H1 (cell line): Measurements from ENCODE around the gene C5orf22. TPM values are rescaled to one million over a fixed set of nuclear protein-coding genes. Genes with fewer than 3 reads are reported as not detected.

ENCODE experiments used
- CTCF ChIA-PET: fragments of 300-600 bp; sonication (Branson Sonifier 250); formaldehyde crosslinking; loops from one replicate; lab custom pipeline; 2021; ENCODE audit not compliant: partially characterized antibody; lab: Charles Lee
- POLR2A ChIA-PET: fragments of 300-600 bp; sonication (Branson Sonifier 250); formaldehyde crosslinking; loops from one replicate; lab custom pipeline; 2021; ENCODE audit warnings: inconsistent platforms; ENCODE audit not compliant: partially characterized antibody; lab: Charles Lee
- DNase-seq, 2 experiments: peaks; one replicate each; pipeline versions ENCODE4 v3.0.0 to v3.0.0-alpha.2; 2010 to 2022; ENCODE audit warnings: low spot score in 2 of 2, low read depth in 1 of 2, mixed read lengths in 1 of 2
- FAIRE-seq: peaks from 2 replicates; lab custom pipeline; 2011; peaks lifted over from hg19 to GRCh38; lab: Jason Lieb, UNC
- H2AFZ ChIP-seq: 2 replicates; pipeline ENCODE4 v1.8.1; 2012; ENCODE audit warnings: low read length, inconsistent platforms
- H2AK5ac ChIP-seq: 2 replicates; pipeline ENCODE4 v1.6.1; 2013; ENCODE audit warnings: low read depth, low read length
- H2BK120ac ChIP-seq: replicated peaks from 2 replicates; pipeline ENCODE3; 2013; ENCODE audit warnings: low read depth, low read length, inconsistent platforms
- H2BK12ac ChIP-seq: 2 replicates; pipeline ENCODE4 v1.6.1; 2013; ENCODE audit warnings: low read depth, low read length
- H2BK15ac ChIP-seq: 2 replicates; pipeline ENCODE4 v1.6.1; 2013; ENCODE audit warnings: low read length
- H2BK20ac ChIP-seq: 2 replicates; pipeline ENCODE4 v1.6.1; 2013; ENCODE audit warnings: low read length
- H2BK5ac ChIP-seq: 2 replicates; pipeline ENCODE4 v1.6.1; 2013; ENCODE audit warnings: low read depth, low read length
- H3K14ac ChIP-seq: 2 replicates; pipeline ENCODE4 v1.6.1; 2013; ENCODE audit warnings: inconsistent platforms; ENCODE audit not compliant: insufficient read length
- H3K18ac ChIP-seq: 2 replicates; pipeline ENCODE4 v1.6.1; 2013; ENCODE audit warnings: low read length; ENCODE audit errors: extremely low read depth
- H3K23ac ChIP-seq: 2 replicates; pipeline ENCODE4 v1.6.1; 2013; ENCODE audit warnings: inconsistent platforms; ENCODE audit not compliant: insufficient read length
- H3K23me2 ChIP-seq: 2 replicates; pipeline ENCODE4 v1.6.1; 2013; ENCODE audit warnings: low read depth, low read length
- H3K27ac ChIP-seq: 2 replicates; pipeline ENCODE4 v1.6.1; 2011; ENCODE audit warnings: low read depth, low read length, inconsistent platforms
- H3K27me3 ChIP-seq, 4 experiments: replicated peaks in 1 of 4; 1 replicate in 1 of 4; 2 replicates in 3 of 4; pipeline versions ENCODE4 v1.6.1 to v1.8.1; 2011 to 2013; ENCODE audit warnings: low read length in 3 of 4, mild to moderate bottlenecking in 3 of 4, inconsistent platforms in 2 of 4, mixed read lengths in 2 of 4, moderate library complexity in 1 of 4; ENCODE audit not compliant: control insufficient read depth in 3 of 4, insufficient read depth in 3 of 4; ENCODE audit errors: extremely low read depth in 1 of 4
- H3K36me3 ChIP-seq, 4 experiments: 2 replicates each; pipeline versions ENCODE4 v1.6.1 to v1.8.1; 2011 to 2013; ENCODE audit warnings: mild to moderate bottlenecking in 4 of 4, low read length in 3 of 4, moderate library complexity in 2 of 4, control low read depth in 1 of 4, inconsistent platforms in 1 of 4; ENCODE audit not compliant: insufficient read depth in 4 of 4, control insufficient read depth in 2 of 4
- H3K4ac ChIP-seq: replicated peaks from 2 replicates; pipeline ENCODE3; 2013; ENCODE audit warnings: low read length, low read depth, mixed read lengths, inconsistent platforms; ENCODE audit not compliant: insufficient read length
- H3K4me1 ChIP-seq, 4 experiments: replicated peaks in 1 of 4; 1 replicate in 1 of 4; 2 replicates in 3 of 4; pipeline versions ENCODE4 v1.6.1 to v1.8.1; 2011 to 2013; ENCODE audit warnings: low read length in 3 of 4, inconsistent platforms in 2 of 4, mixed read lengths in 1 of 4; ENCODE audit not compliant: insufficient read depth in 4 of 4, control insufficient read depth in 3 of 4
- H3K4me2 ChIP-seq, 2 experiments: 2 replicates each; pipeline versions ENCODE4 v1.6.1 to v1.8.1; 2011 to 2013; ENCODE audit warnings: low read depth in 2 of 2, low read length in 2 of 2, control low read depth in 1 of 2, inconsistent platforms in 1 of 2, mild to moderate bottlenecking in 1 of 2; ENCODE audit not compliant: insufficient read depth in 1 of 2
- H3K4me3 ChIP-seq, 4 experiments: fragments of 200-600, 300-600 bp in 1 of 4; sonication (generic), shearing (Covaris generic), sonication (Bioruptor Twin) in 1 of 4; 2 replicates each; pipeline versions ENCODE4 v1.5.1 to v1.8.1; 2011 to 2016; ENCODE audit warnings: low read length in 4 of 4, low read depth in 3 of 4, control low read depth in 2 of 4, inconsistent platforms in 2 of 4, mild to moderate bottlenecking in 2 of 4, mixed read lengths in 1 of 4, moderate library complexity in 1 of 4; ENCODE audit not compliant: insufficient read depth in 2 of 4; ENCODE audit errors: extremely low read depth in 1 of 4
- H3K56ac ChIP-seq: replicated peaks from 2 replicates; pipeline ENCODE3; 2013; ENCODE audit warnings: low read depth, mild to moderate bottlenecking, mixed read lengths, low read length, inconsistent platforms; ENCODE audit not compliant: insufficient read length
- H3K79me1 ChIP-seq: 2 replicates; pipeline ENCODE4 v1.6.1; 2013; ENCODE audit warnings: low read depth, low read length, control low read depth
- H3K79me2 ChIP-seq, 2 experiments: 2 replicates each; pipeline versions ENCODE4 v1.6.1 to v1.8.1; 2012 to 2013; ENCODE audit warnings: low read length in 2 of 2, mild to moderate bottlenecking in 2 of 2, inconsistent platforms in 1 of 2; ENCODE audit not compliant: insufficient read depth in 2 of 2, control insufficient read depth in 1 of 2
- H3K9ac ChIP-seq, 4 experiments: replicated peaks in 1 of 4; 1 replicate in 1 of 4; 2 replicates in 3 of 4; pipeline versions ENCODE4 v1.6.1 to v1.8.1; 2011 to 2013; ENCODE audit warnings: low read depth in 3 of 4, low read length in 3 of 4, control low read depth in 2 of 4, mild to moderate bottlenecking in 2 of 4, moderate library complexity in 2 of 4, inconsistent platforms in 1 of 4; ENCODE audit errors: extremely low read depth in 1 of 4
- H3K9me3 ChIP-seq, 2 experiments: 2 replicates each; pipeline versions ENCODE4 v1.6.1 to v1.8.1; 2012 to 2013; ENCODE audit warnings: mild to moderate bottlenecking in 2 of 2, moderate library complexity in 2 of 2, control low read depth in 1 of 2, inconsistent platforms in 1 of 2, low read depth in 1 of 2, low read length in 1 of 2, mixed read lengths in 1 of 2; ENCODE audit not compliant: insufficient read depth in 2 of 2
- H4K20me1 ChIP-seq, 2 experiments: replicated peaks in 1 of 2; 2 replicates each; pipeline versions ENCODE3 to v1.8.1; 2011 to 2013; ENCODE audit warnings: inconsistent platforms in 2 of 2, low read length in 2 of 2, mild to moderate bottlenecking in 1 of 2; ENCODE audit not compliant: insufficient read depth in 2 of 2, control insufficient read depth in 1 of 2
- H4K5ac ChIP-seq: 2 replicates; pipeline ENCODE4 v1.6.1; 2013; ENCODE audit warnings: low read length, low read depth, mixed read lengths, inconsistent platforms; ENCODE audit not compliant: insufficient read length
- H4K8ac ChIP-seq: 2 replicates; pipeline ENCODE4 v1.8.0; 2013; ENCODE audit warnings: mild to moderate bottlenecking, moderate library complexity, low read length, inconsistent platforms; ENCODE audit not compliant: insufficient read depth; ENCODE audit errors: extremely low read depth
- H4K91ac ChIP-seq: replicated peaks from 2 replicates; pipeline ENCODE3; 2013; ENCODE audit warnings: low read length, mixed read lengths, inconsistent platforms; ENCODE audit not compliant: insufficient read length
- BCL11A ChIP-seq, 2 experiments: IDR thresholded peaks; one replicate each; pipeline ENCODE4 v1.6.1; 2011; ENCODE audit warnings: low read depth in 2 of 2, low read length in 2 of 2, mild to moderate bottlenecking in 2 of 2
- CREB1 ChIP-seq: IDR thresholded peaks from 2 replicates; pipeline ENCODE4 v1.6.1; 2012; ENCODE audit warnings: inconsistent platforms
- CTCF ChIP-seq, 3 experiments: IDR thresholded peaks; 1 replicate in 2 of 3; 2 replicates in 1 of 3; pipeline versions ENCODE4 v1.5.1 to v1.6.1; 2011; ENCODE audit warnings: low read length in 3 of 3, mild to moderate bottlenecking in 3 of 3, inconsistent platforms in 2 of 3, low read depth in 1 of 3, moderate library complexity in 1 of 3; ENCODE audit not compliant: insufficient read depth in 1 of 3; ENCODE audit errors: control extremely low read depth in 1 of 3
- GABPA ChIP-seq: IDR thresholded peaks from 2 replicates; pipeline ENCODE4 v1.6.1; 2011; ENCODE audit warnings: mild to moderate bottlenecking, low read length, moderate library complexity, borderline replicate concordance; ENCODE audit not compliant: insufficient read depth
- GTF2F1 ChIP-seq: IDR thresholded peaks from 2 replicates; pipeline ENCODE4 v1.6.1; 2012; ENCODE audit warnings: low read depth, low read length, improper control_type of control experiment, borderline replicate concordance
- KDM5A ChIP-seq: fragments of 200-600 bp; IDR thresholded peaks from 2 replicates; pipeline ENCODE4 v1.7.1; 2012; ENCODE audit warnings: mild to moderate bottlenecking, low read length, inconsistent platforms, mixed read lengths
- MAX ChIP-seq: IDR thresholded peaks from 2 replicates; pipeline ENCODE4 v1.6.1; 2012; ENCODE audit warnings: inconsistent platforms
- PHF8 ChIP-seq: fragments of 200-600 bp; sonication (generic); conservative IDR thresholded peaks from 2 replicates; pipeline ENCODE4 v1.7.1; 2012; ENCODE audit warnings: low read depth, mild to moderate bottlenecking, inconsistent platforms, low read length, moderate library complexity
- RAD21 ChIP-seq, 2 experiments: IDR thresholded peaks in 1 of 2; conservative IDR thresholded peaks in 1 of 2; 2 replicates each; pipeline ENCODE4 v1.6.1; 2011; ENCODE audit warnings: low read depth in 2 of 2, low read length in 2 of 2, improper control_type of control experiment in 1 of 2, inconsistent platforms in 1 of 2, mild to moderate bottlenecking in 1 of 2, moderate library complexity in 1 of 2
- SP4 ChIP-seq: IDR thresholded peaks from 2 replicates; pipeline ENCODE4 v1.6.1; 2012; ENCODE audit warnings: low read length, inconsistent platforms
- YY1 ChIP-seq: IDR thresholded peaks from 2 replicates; pipeline ENCODE4 v1.6.1; 2011; ENCODE audit warnings: low read depth, mild to moderate bottlenecking, low read length
- WGBS, 2 experiments: shearing (Covaris generic) in 1 of 2; methylation state at CpG; one replicate each; pipeline versions ENCODE4 v1.1.6 to v1.1.7; 2013 to 2015; ENCODE audit warnings: low lambda C conversion rate in 2 of 2, mixed read lengths in 2 of 2, inconsistent platforms in 1 of 2, low coverage in 1 of 2, missing lambda C conversion rate in 1 of 2; ENCODE audit not compliant: insufficient replicate concordance in 2 of 2, insufficient coverage in 1 of 2, insufficient read length in 1 of 2; ENCODE audit errors: extremely low coverage in 1 of 2, missing lambda C conversion rate in 1 of 2; 5-methylcytosine and 5-hydroxymethylcytosine counted together
- polyA plus RNA-seq, 7 experiments: library from polyadenylated mRNA; depleted of rRNA in 3 of 7; stranded (reverse) in 5 of 7; unstranded in 2 of 7; fragments of >200 nt in 5 of 7; fragments of 200-250 nt in 2 of 7; gene quantifications; 1 replicate in 5 of 7; 2 replicates in 1 of 7; 4 replicates in 1 of 7; pipeline versions ENCODE4 v1.2.1 to v1.2.3, GENCODE V29; 2011 to 2013; ENCODE audit warnings: missing spikeins in 2 of 7, mixed read lengths in 2 of 7
- total RNA-seq: library from RNA; stranded (reverse); fragmentation: NEBNext Ultra II Directional; extraction: Animal tissue kit (Norgen Biotek cat#: 25700); gene quantifications from 2 replicates; pipeline ENCODE4 v1.2.1, GENCODE V29; 2021

The C5orf22 gene
- total and polyA plus RNA-seq, 2 of the 8 experiments (the other 6 are each of a cell fraction or from before 2014, with no cell fraction given) = 19.6 to 36.2 TPM

DNA sequence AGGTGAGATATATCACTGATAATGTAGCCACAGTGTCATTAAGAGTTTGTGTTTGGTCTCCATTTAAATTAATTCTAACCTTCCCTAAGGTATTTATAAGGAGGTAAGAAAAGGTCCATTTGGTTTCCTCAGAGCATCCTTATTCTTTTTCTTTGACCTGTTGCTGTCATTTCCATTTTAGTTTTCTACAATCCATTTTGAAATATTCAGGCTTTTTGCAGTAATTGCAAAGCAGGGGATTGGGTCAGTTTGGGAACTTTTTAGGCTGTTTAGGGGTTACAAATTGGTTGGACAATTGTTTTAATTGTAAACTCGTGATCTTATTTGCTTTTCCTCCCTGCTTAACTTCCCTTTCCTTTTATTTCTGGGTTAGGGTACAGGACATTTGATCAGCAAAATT lies 64.3 kb downstream of the C5orf22 start:
- H3K18ac ChIP-seq = no peak overlapping the region
- no peaks in the 10 kb centered on the region for H3K4me1 ChIP-seq
- no peaks in the 10 kb centered on the region for H3K9me3 ChIP-seq
- no peak overlapping the region for H2AK5ac ChIP-seq
- no peak overlapping the region for H3K4ac ChIP-seq
- H2BK15ac ChIP-seq = no peak overlapping the region
- H3K14ac ChIP-seq = no peak overlapping the region
- H2AFZ ChIP-seq = no peak overlapping the region
- no peak overlapping the region for H3K27ac ChIP-seq
- no peaks in the 10 kb centered on the region for H4K20me1 ChIP-seq
- no peak overlapping the region for H4K91ac ChIP-seq
- WGBS, 2 experiments = 56% methylated on average over 1 of the region's 1 CpG; no CpG with 5 or more reads in 1 of the 2 experiments
- no peaks in the 10 kb centered on the region for H3K36me3 ChIP-seq
- no peaks in the 10 kb centered on the region for H3K27me3 ChIP-seq
- H3K4me3 ChIP-seq = no peak overlapping the region
- H3K79me1 ChIP-seq = no peaks in the 10 kb centered on the region
- H3K56ac ChIP-seq = no peak overlapping the region
- no peak overlapping the region for H2BK5ac ChIP-seq
- ChIA-PET POLR2A (no interaction called here), CTCF (interaction anchor here (1.5 to 1.6 kb wide), 2 partner anchors 13 to 42 kb away, joined by 3 to 9 read pairs; partner anchors contain the start of gene PDZD2)
- no peak overlapping the region for H3K23ac ChIP-seq
- DNase-seq = no peak
- no peak overlapping the region for H4K5ac ChIP-seq
- H3K4me2 ChIP-seq = no peak overlapping the region
- no peak overlapping the region for H2BK20ac ChIP-seq
- no peaks in the 10 kb centered on the region for H3K79me2 ChIP-seq
- no peak overlapping the region for H2BK120ac ChIP-seq
- no peak overlapping the region for H2BK12ac ChIP-seq
- H4K8ac ChIP-seq = no peak overlapping the region
- H3K9ac ChIP-seq = no peak overlapping the region
- H3K23me2 ChIP-seq = no peaks in the 10 kb centered on the region
- no peak for FAIRE-seq
- TF ChIP-seq CTCF (IDR thresholded peaks at IDR 0.05; ENCODE audit: control extremely low read depth in 1 of 3, insufficient read depth in 1 of 3, low read depth in 1 of 3, low read length in 3 of 3) (no peak), GABPA (no peak), YY1 (no peak), MAX (no peak), CREB1 (no peak), GTF2F1 (no peak), PHF8 (no peak), RAD21 (IDR thresholded peaks at IDR 0.05 in 1 of 2, conservative IDR thresholded peaks at IDR 0.05 in 1 of 2; ENCODE audit: low read depth in 2 of 2, low read length in 2 of 2) (no peak), KDM5A (no peak), BCL11A (IDR thresholded peaks at IDR 0.05; ENCODE audit: low read depth in 2 of 2, low read length in 2 of 2) (no peak), SP4 (no peak)
